CD14-positive monocyte (primary cell): Measurements from ENCODE around the gene BMPR1B. TPM values are rescaled to one million over a fixed set of nuclear protein-coding genes. Genes with fewer than 3 reads are reported as not detected.

Experiments
- DNase-seq, 3 donors: peaks; one replicate each; pipeline ENCODE4 v3.0.0-alpha.2; 2011 to 2022
- H2AFZ ChIP-seq: 2 replicates; pipeline ENCODE4 v1.6.0; 2012; ENCODE audit warnings: mild to moderate bottlenecking, low read depth, low read length, inconsistent platforms; ENCODE audit not compliant: insufficient read depth, poor library complexity, severe bottlenecking
- H3K27ac ChIP-seq, 2 donors: 1 replicate in 1 of 2; 2 replicates in 1 of 2; pipeline ENCODE4 v1.5.1; 2012 to 2013; ENCODE audit warnings: low read length in 2 of 2, control low read depth in 1 of 2, inconsistent platforms in 1 of 2, low read depth in 1 of 2, mild to moderate bottlenecking in 1 of 2
- H3K27me3 ChIP-seq, 2 donors: one replicate each; pipeline versions ENCODE4 v1.6.0 to v1.6.1; 2011 to 2013; ENCODE audit warnings: low read length in 2 of 2; ENCODE audit not compliant: control insufficient read depth in 2 of 2, insufficient read depth in 2 of 2
- H3K36me3 ChIP-seq, 2 donors: replicated peaks in 1 of 2; 1 replicate in 1 of 2; 2 replicates in 1 of 2; pipeline versions ENCODE4 v1.5.1 to v1.6.1; 2012 to 2013; ENCODE audit warnings: low read length in 2 of 2, control low read depth in 1 of 2, inconsistent platforms in 1 of 2, mild to moderate bottlenecking in 1 of 2; ENCODE audit not compliant: insufficient read depth in 2 of 2, control insufficient read depth in 1 of 2
- H3K4me1 ChIP-seq, 2 donors: 1 replicate in 1 of 2; 2 replicates in 1 of 2; pipeline versions ENCODE4 v1.5.1 to v1.6.1; 2012 to 2013; ENCODE audit warnings: low read length in 2 of 2, control low read depth in 1 of 2, inconsistent platforms in 1 of 2, mild to moderate bottlenecking in 1 of 2, moderate library complexity in 1 of 2; ENCODE audit not compliant: insufficient read depth in 2 of 2, control insufficient read depth in 1 of 2
- H3K4me2 ChIP-seq: replicated peaks from 2 replicates; pipeline ENCODE3; 2012; ENCODE audit warnings: low read length, moderate library complexity, mild to moderate bottlenecking; ENCODE audit not compliant: poor library complexity, severe bottlenecking; ENCODE audit errors: extremely low read depth
- H3K4me3 ChIP-seq, 3 experiments: fragments of 200-600 bp in 1 of 3; sonication (generic) in 1 of 3; replicated peaks in 1 of 3; 1 replicate in 2 of 3; 2 replicates in 1 of 3; pipeline ENCODE4 v1.5.1; 2011 to 2013; ENCODE audit warnings: low read length in 3 of 3, mild to moderate bottlenecking in 3 of 3, control low read depth in 2 of 3, low read depth in 2 of 3, inconsistent platforms in 1 of 3, moderate library complexity in 1 of 3
- H3K79me2 ChIP-seq: 2 replicates; pipeline ENCODE4 v1.6.0; 2012; ENCODE audit warnings: mild to moderate bottlenecking, control low read depth, inconsistent platforms, low read length, moderate library complexity; ENCODE audit not compliant: insufficient read depth
- H3K9ac ChIP-seq: 2 replicates; pipeline ENCODE4 v1.6.0; 2017; ENCODE audit warnings: low read length, mild to moderate bottlenecking; ENCODE audit not compliant: insufficient read depth, poor library complexity, severe bottlenecking
- H3K9me3 ChIP-seq, 2 donors: replicated peaks in 1 of 2; 1 replicate in 1 of 2; 2 replicates in 1 of 2; pipeline versions ENCODE4 v1.5.1 to v1.6.1; 2012 to 2013; ENCODE audit warnings: low read length in 2 of 2, control low read depth in 1 of 2; ENCODE audit not compliant: control insufficient read depth in 1 of 2, insufficient read depth in 1 of 2
- H4K20me1 ChIP-seq: 2 replicates; pipeline ENCODE4 v1.6.0; 2012; ENCODE audit warnings: mild to moderate bottlenecking, low read length, control low read depth, moderate library complexity; ENCODE audit not compliant: insufficient read depth
- H3K27ac Mint-ChIP-seq, 7 donors: one replicate each; pipeline ENCODE4 v1.8.0; 2020; ENCODE audit warnings: mild to moderate bottlenecking in 7 of 7, mixed read lengths in 7 of 7, moderate library complexity in 6 of 7, inconsistent platforms in 2 of 7
- H3K27me3 Mint-ChIP-seq, 3 donors: one replicate each; pipeline ENCODE4 v1.8.0; 2021 to 2022; ENCODE audit warnings: low read depth in 3 of 3, mild to moderate bottlenecking in 3 of 3, mixed read lengths in 3 of 3, moderate library complexity in 3 of 3, inconsistent platforms in 1 of 3
- H3K36me3 Mint-ChIP-seq, 2 donors: one replicate each; pipeline ENCODE4 v1.8.0; 2020; ENCODE audit warnings: mixed read lengths in 2 of 2, inconsistent platforms in 1 of 2, mild to moderate bottlenecking in 1 of 2
- H3K4me1 Mint-ChIP-seq: one replicate; pipeline ENCODE4 v1.8.0; 2020; ENCODE audit warnings: mild to moderate bottlenecking, mixed read lengths
- H3K4me3 Mint-ChIP-seq, 2 donors: one replicate each; pipeline ENCODE4 v1.8.0; 2020; ENCODE audit warnings: mild to moderate bottlenecking in 2 of 2, mixed read lengths in 2 of 2, moderate library complexity in 1 of 2
- H3K9me3 Mint-ChIP-seq, 7 donors: one replicate each; pipeline ENCODE4 v1.8.0; 2020 to 2022; ENCODE audit warnings: mixed read lengths in 7 of 7, mild to moderate bottlenecking in 6 of 7, moderate library complexity in 6 of 7, inconsistent platforms in 2 of 7
- WGBS: methylation state at CpG from one replicate; pipeline ENCODE4 v1.1.5; 2013; ENCODE audit warnings: missing lambda C conversion rate; ENCODE audit not compliant: insufficient coverage; 5-methylcytosine and 5-hydroxymethylcytosine counted together
- intact Hi-C, 2 donors: fragments of 100-400 bp; cut with micrococcal nuclease; formaldehyde crosslinking; loops; one replicate each; pipeline versions ENCODE4 v1.15.0 to v1.15.1; 2023
- polyA plus RNA-seq, 3 donors: library from polyadenylated mRNA; depleted of rRNA in 1 of 3; unstranded in 2 of 3; stranded (reverse) in 1 of 3; fragments of 300-500 nt in 2 of 3; fragments of >200 nt in 1 of 3; fragmentation: Illumina TruSeq in 2 of 3; gene quantifications; 1 replicate in 2 of 3; 2 replicates in 1 of 3; pipeline ENCODE4 v1.2.3, GENCODE V29; 2012 to 2021
- TF ChIP-seq, protein P1 (sequence below): fragments of 200-600 bp; IDR thresholded peaks from one replicate; pipeline ENCODE4 v1.8.0; 2022; ENCODE audit warnings: antibody characterized with exemption, mild to moderate bottlenecking

Gene BMPR1B
- polyA plus RNA-seq, 3 donors, result not detected

DNA sequence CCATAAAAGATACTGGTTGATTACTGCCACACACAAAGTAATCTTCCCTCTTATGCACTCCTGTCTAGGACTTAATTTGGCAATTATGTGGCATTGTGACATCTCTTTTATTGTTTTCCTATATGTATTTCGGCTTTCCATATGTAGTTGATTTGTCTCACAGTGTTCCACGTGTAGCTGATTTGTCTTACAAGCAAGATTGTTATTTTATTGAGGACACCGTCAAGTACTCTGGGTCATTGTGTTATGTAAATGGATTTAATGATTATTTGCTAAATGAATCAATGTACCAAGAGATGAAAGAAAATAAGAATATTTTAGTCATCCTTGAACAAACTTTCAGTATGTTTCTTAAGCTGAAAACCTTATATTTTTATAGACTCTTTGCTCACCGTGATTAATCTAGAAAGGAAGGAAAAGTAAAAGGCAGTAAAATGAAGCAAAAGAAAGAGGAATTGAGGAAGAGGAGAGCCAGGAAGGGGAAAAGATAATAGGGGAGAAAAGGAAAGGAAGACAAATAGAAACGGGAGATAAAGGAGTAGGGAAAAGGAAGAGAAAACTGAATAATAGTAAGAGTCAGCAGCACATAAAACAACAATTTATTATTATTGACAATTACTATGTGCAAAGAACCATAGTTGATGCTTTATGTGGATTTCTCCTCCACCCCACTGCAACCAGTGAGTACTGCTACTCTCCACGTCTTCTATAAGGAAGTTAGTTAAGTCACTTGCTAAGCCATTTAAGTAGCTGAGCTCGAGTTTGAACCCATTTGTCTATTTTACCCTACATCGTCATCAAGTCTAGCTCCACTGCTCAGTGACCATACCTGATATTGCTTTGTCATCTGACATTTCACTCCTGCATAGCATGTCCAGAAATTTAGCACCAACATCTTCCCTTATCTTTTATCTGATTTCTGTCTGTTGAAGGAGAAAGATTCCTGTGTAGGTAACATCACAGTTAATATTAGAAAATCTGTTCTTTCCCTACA, 336.5 kb downstream of the BMPR1B start:
- no peak overlapping the region for H2AFZ ChIP-seq

DNA sequence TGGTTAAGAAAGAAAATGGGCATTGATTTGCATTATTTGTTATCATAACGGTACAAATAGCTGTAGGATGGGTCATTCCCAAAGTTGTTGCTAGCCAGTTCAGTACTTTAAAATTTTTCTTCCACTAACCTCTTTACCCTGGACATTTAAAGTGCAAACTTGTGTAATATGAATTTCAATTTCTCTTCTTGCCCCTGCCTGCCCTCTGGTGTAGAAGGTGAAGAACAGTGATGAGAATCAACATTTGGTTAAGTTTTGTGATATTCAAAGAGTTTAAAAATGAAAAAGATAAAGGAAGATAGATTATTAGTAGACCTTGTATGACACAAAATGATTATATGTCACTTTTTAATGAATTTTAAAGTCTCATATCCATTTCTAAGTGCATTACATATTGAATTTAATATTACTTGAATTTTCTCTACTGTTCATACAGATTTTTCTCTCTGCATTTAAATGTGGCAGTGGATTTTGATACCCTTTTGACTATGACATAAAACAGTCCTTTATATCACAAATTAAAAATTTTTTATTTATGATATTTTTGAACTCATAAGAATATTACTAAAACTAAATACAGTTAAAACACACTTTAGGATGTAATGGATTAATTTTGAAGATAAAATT, 337.7 kb downstream of the BMPR1B start:
- no peak for DNase-seq
- H4K20me1 ChIP-seq, result no peaks in the 10 kb centered on the region
- no peak overlapping the region for H3K27ac Mint-ChIP-seq
- intact Hi-C loops, result no loop called here
- H3K9ac ChIP-seq, result no peak overlapping the region
- H3K4me1 Mint-ChIP-seq, result peaks cover 8% of the 10 kb centered on the region
- H3K36me3 Mint-ChIP-seq, result no peaks in the 10 kb centered on the region
- H3K9me3 ChIP-seq, result no peaks in the 10 kb centered on the region
- H3K36me3 ChIP-seq, result no peaks in the 10 kb centered on the region
- H3K27me3 ChIP-seq, result no peaks in the 10 kb centered on the region
- peaks cover 0 to 2% (median 0%) of the 10 kb centered on the region in 3 donors for H3K27me3 Mint-ChIP-seq
- H3K79me2 ChIP-seq, result no peaks in the 10 kb centered on the region
- peaks cover 0 to 2% (median 0%) of the 10 kb centered on the region in 7 donors for H3K9me3 Mint-ChIP-seq
- TF ChIP-seq, protein P1, sequence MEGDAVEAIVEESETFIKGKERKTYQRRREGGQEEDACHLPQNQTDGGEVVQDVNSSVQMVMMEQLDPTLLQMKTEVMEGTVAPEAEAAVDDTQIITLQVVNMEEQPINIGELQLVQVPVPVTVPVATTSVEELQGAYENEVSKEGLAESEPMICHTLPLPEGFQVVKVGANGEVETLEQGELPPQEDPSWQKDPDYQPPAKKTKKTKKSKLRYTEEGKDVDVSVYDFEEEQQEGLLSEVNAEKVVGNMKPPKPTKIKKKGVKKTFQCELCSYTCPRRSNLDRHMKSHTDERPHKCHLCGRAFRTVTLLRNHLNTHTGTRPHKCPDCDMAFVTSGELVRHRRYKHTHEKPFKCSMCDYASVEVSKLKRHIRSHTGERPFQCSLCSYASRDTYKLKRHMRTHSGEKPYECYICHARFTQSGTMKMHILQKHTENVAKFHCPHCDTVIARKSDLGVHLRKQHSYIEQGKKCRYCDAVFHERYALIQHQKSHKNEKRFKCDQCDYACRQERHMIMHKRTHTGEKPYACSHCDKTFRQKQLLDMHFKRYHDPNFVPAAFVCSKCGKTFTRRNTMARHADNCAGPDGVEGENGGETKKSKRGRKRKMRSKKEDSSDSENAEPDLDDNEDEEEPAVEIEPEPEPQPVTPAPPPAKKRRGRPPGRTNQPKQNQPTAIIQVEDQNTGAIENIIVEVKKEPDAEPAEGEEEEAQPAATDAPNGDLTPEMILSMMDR, result no peak
- no peak overlapping the region for H3K4me3 Mint-ChIP-seq
- no peaks in the 10 kb centered on the region for H3K4me1 ChIP-seq
- H3K4me3 ChIP-seq, result no peak overlapping the region
- H2AFZ ChIP-seq, result no peak overlapping the region
- no peak overlapping the region for H3K4me2 ChIP-seq
- WGBS, result no CpG with 5 or more reads among the region's 1 CpG
- H3K27ac ChIP-seq, result no peak overlapping the region

More for the DNA sequence above, 336.5 kb downstream of the BMPR1B start:
- Histone ChIP-seq H3K9ac (no peak overlapping the region), H3K27ac (no peak overlapping the region), H3K36me3 (no peaks in the 10 kb centered on the region), H3K4me2 (no peak overlapping the region), H3K79me2 (no peaks in the 10 kb centered on the region), H3K9me3 (no peaks in the 10 kb centered on the region), H3K4me3 (no peak overlapping the region), H3K4me1 (no peaks in the 10 kb centered on the region), H3K27me3 (no peaks in the 10 kb centered on the region), H4K20me1 (no peaks in the 10 kb centered on the region)
- H3K27me3 Mint-ChIP-seq, result peaks cover 0 to 2% (median 0%) of the 10 kb centered on the region in 3 donors
- no peak overlapping the region for H3K27ac Mint-ChIP-seq
- no peak overlapping the region for H3K4me3 Mint-ChIP-seq
- intact Hi-C loops, result no loop called here
- peaks cover 8% of the 10 kb centered on the region for H3K4me1 Mint-ChIP-seq
- DNase-seq, result no peak
- TF ChIP-seq, protein P1, result no peak
- no peaks in the 10 kb centered on the region for H3K36me3 Mint-ChIP-seq
- whole genome bisulfite sequencing, result 70% methylated on average over 3 of the region's 8 CpGs
- H3K9me3 Mint-ChIP-seq, result no peaks in the 10 kb centered on the region
